C4-2B (cell line): ENCODE results near the gene TENM4.

ENCODE experiments used
- H3K27ac ChIP-seq: fragments of 450-650 bp; 2 replicates; pipeline ENCODE4 v1.5.1; 2017
- ZFX ChIP-seq: fragments of 450-650 bp; IDR thresholded peaks from 2 replicates; pipeline ENCODE4 v1.6.1; 2017
- TF ChIP-seq, protein P1 (sequence below): fragments of 450-650 bp; conservative IDR thresholded peaks from 2 replicates; pipeline ENCODE4 v1.5.1; 2017; ENCODE audit warnings: mild to moderate bottlenecking

Gene TENM4

DNA sequence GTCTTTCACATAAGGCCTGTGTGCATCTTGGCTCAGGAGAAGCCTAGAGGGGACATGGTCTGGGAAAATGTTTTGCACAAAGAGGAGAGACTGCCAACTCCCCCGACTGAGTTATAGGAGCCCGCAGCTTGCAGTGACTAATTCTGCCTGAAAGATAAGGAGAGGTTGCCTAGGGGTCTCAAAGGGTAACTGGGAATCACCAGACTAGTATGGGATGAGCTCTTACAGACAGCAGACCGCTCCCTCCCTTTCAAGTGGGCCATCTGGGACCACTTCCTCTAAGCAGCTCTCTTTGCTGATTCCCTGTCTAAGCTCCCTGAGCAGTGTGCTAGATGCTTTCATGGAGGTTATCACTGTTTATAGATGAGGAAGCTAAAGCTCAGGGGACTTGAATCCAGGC is 105.1 kb downstream of the TENM4 start:
- no peak overlapping the region for H3K27ac ChIP-seq
- TF ChIP-seq, protein P1, sequence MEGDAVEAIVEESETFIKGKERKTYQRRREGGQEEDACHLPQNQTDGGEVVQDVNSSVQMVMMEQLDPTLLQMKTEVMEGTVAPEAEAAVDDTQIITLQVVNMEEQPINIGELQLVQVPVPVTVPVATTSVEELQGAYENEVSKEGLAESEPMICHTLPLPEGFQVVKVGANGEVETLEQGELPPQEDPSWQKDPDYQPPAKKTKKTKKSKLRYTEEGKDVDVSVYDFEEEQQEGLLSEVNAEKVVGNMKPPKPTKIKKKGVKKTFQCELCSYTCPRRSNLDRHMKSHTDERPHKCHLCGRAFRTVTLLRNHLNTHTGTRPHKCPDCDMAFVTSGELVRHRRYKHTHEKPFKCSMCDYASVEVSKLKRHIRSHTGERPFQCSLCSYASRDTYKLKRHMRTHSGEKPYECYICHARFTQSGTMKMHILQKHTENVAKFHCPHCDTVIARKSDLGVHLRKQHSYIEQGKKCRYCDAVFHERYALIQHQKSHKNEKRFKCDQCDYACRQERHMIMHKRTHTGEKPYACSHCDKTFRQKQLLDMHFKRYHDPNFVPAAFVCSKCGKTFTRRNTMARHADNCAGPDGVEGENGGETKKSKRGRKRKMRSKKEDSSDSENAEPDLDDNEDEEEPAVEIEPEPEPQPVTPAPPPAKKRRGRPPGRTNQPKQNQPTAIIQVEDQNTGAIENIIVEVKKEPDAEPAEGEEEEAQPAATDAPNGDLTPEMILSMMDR: no peak
- no peak for TF ChIP-seq ZFX

DNA sequence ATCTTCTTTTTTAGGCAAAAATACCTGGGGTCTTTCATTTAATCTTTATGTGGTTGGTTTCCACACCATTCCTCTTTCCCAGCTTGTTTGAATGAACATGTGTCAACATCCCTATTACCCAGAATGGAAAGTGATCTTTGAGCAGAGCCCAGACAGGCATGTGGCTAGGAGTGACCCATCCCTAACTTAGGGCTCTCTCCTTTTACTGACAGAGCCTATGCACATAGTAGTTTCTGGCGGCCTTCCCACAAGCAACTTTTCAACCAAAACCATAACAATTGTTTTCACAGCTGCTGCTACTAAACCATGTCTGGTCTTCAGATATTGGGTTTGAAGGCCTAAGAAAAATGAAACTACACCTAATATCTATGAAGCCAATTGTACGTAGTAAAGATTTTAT is 107.5 kb downstream of the TENM4 start:
- no peak overlapping the region for H3K27ac ChIP-seq
- TF ChIP-seq ZFX: no peak
- TF ChIP-seq, protein P1: no peak

DNA sequence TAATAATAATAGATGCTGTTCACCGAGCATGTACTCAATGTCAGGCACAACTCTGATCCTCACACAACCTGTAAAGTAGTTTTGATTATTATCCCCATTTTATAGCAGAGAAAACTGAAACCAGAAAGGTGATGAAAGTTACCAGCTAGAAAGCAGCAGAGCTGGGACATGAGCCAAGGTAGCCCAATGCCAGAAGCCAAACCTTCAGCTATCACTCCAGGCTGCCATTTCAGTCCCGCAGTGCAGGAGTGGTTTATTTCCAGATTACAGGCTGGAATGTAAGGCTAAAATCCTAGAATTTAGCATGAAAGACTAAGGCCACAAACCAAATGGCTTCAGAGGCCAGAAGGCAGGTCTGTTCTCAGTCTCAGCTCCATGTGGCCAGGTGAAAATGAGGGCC is 108.8 kb downstream of the TENM4 start:
- TF ChIP-seq, protein P1: no peak
- TF ChIP-seq ZFX: no peak

DNA sequence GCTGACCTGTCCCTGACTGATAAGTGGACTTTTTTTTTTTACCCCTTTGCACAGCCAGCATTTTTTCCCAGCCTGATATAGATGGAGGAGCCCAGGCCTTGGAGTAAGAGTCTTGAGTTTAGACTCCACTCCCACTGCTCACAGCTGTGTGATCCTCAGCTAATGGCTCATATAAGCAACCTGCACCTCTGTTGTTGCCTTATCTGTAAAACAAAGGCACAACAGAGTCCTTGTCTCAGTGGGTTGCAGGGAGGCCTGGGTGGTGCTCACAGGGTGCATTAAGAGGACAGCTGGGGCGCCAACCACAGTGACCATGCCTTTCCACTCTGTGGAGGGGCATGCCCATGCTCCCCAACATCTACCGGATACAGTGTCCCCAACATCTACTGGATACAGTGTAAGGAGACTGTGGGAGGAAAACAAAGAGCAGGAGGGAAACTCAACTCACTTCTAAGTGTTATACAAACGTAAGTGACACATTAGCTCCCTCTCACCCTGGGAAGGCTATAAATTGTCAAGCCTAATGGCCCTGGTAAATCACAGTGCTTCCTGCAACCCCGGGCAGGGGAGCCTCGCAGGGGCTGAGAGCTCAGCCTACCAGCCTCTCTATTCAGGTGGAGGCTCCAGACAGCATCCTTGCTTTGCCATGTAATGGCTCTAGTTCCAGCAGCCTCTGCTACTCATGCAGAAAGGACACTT is 109.5 kb downstream of the TENM4 start:
- no peak overlapping the region for H3K27ac ChIP-seq

More for the DNA sequence above, 108.8 kb downstream of the TENM4 start:
- H3K27ac ChIP-seq: no peak overlapping the region

DNA sequence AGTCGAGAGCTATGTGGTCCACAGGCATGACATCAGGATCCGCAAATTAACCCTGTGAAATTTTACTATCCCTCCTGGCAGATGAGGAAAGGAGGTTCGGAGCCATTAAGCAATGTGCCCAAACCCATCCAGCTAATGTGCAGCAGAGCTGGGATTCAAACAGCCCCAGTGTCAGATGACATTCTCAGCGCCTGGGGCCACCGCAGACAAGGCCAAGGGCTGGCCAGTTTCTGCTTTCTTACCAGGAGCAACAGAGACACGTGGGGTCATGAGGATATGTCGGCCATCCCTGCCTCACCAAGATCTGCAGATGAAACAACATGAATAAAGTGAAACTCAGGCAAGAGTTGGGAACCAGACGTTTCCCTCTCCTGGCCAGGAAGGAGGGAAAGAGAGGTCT is 110.2 kb downstream of the TENM4 start:
- no peak overlapping the region for H3K27ac ChIP-seq
- TF ChIP-seq, protein P1: no peak
- TF ChIP-seq ZFX: no peak

More for the DNA sequence above, 109.5 kb downstream of the TENM4 start:
- TF ChIP-seq, protein P1: no peak
- no peak for TF ChIP-seq ZFX

DNA sequence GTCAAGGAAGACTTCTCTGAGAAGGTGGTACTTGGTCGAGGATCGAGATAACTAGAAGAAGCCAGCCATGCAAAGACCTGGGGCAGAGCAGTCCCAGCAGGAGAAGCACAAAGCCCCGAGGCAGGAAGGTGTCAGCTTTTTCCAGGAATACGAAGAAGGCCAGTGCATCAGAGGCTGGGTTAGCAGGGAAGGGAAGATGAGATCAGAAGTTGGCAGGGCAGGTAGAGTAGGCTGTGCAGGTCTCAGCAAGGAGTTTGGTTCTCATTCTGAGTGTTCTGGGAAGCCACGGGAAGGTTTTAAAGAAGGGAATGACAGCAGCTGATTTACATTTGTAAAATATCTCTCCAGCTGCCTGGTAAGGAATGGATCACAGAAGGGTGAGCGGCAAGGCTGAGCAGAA is 111.3 kb downstream of the TENM4 start:
- TF ChIP-seq, protein P1: no peak
- TF ChIP-seq ZFX: no peak
- no peak overlapping the region for H3K27ac ChIP-seq

DNA sequence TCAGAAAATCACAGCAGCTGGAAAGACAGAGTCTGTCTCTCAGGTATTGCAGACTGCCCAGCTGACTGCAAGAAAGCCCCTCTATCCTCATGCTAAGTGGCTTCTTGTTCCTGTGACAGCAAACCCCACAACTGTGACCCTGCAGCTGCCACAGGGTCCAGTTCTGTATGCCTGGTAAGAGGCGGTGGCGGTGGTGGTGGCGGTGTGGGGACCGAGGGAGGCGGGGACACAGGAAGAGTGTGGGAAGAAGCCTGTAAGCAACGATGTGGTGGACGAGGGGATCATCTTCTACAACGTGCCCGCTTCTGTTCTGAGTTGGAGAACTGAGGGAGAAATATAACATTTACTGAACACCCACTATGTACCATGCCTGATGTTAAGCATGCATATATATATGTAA is 112.4 kb downstream of the TENM4 start:
- no peak overlapping the region for H3K27ac ChIP-seq

More for the DNA sequence above, 112.4 kb downstream of the TENM4 start:
- TF ChIP-seq ZFX: no peak
- TF ChIP-seq, protein P1: no peak
